ENCODE measurements around the gene XPO5. TPM values are rescaled to one million over a fixed set of nuclear protein-coding genes. Genes with fewer than 3 reads are reported as not detected.

The XPO5 gene
- polyA plus RNA-seq, 1 donor (not counting 4 experiments of a cell fraction or from before 2014, with no cell fraction given): 49.9 TPM

DNA sequence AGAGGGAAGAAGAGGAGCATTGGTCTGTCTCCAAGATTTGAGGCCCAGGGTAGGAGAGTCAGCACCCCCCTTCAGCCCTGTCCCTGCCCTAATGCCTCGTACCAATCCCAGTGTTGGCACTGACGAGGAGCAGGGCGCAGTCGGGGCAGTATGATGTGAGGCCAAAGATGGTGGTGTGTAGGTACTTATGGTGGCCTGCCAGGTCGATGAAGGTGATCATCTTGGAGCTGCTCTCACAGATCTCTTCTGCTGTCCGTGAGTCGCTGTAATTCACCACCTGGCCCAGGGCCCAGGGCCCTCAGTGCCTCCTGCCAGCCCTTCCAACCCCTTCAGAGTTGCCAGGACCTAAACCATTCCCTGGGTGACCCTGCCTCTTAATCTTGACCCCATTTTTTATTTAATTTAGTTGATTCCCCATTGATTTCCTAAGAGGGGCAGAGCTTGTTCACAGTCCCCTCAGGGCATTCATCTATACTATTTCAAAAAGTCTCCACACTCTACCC lies 49.0 kb upstream of the XPO5 start:
- no peak overlapping the region for H3K27ac ChIP-seq (ENCODE audit: control insufficient read depth, insufficient read depth, low read length)
- no peaks in the 10 kb centered on the region for H3K9me1 ChIP-seq (ENCODE audit: control insufficient read depth, extremely low read depth, insufficient read depth, low read length)
- peaks cover 2% of the 10 kb centered on the region for H4K20me1 ChIP-seq (ENCODE audit: control insufficient read depth, extremely low read depth, insufficient read depth, low read length)
- dilution Hi-C loops (cut with MboI; ENCODE audit: extremely low pct_ligation_motif_present, low sequenced_read_pairs): no loop called here
- FAIRE-seq: no peak
- H3K4me2 ChIP-seq (ENCODE audit: control insufficient read depth, extremely low read depth, insufficient read depth, low read depth, low read length): no peak overlapping the region
- no peaks in the 10 kb centered on the region for H3K9me3 ChIP-seq (ENCODE audit: control insufficient read depth, low read depth, low read length)
- peaks cover 20% of the 10 kb centered on the region for H3K79me2 ChIP-seq (ENCODE audit: control insufficient read depth, insufficient read depth, low read length)
- TF ChIP-seq, protein P1, sequence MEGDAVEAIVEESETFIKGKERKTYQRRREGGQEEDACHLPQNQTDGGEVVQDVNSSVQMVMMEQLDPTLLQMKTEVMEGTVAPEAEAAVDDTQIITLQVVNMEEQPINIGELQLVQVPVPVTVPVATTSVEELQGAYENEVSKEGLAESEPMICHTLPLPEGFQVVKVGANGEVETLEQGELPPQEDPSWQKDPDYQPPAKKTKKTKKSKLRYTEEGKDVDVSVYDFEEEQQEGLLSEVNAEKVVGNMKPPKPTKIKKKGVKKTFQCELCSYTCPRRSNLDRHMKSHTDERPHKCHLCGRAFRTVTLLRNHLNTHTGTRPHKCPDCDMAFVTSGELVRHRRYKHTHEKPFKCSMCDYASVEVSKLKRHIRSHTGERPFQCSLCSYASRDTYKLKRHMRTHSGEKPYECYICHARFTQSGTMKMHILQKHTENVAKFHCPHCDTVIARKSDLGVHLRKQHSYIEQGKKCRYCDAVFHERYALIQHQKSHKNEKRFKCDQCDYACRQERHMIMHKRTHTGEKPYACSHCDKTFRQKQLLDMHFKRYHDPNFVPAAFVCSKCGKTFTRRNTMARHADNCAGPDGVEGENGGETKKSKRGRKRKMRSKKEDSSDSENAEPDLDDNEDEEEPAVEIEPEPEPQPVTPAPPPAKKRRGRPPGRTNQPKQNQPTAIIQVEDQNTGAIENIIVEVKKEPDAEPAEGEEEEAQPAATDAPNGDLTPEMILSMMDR (optimal IDR thresholded peaks at IDR 0.05 in 1 of 3, IDR thresholded peaks at IDR 0.05 in 1 of 3, conservative IDR thresholded peaks at IDR 0.05 in 1 of 3; ENCODE audit: extremely low read depth in 1 of 3, insufficient read depth in 2 of 3, low read length in 3 of 3): no peak
- TF ChIP-seq EZH2 (IDR thresholded peaks at IDR 0.05; ENCODE audit: low read length): no peak
- H3K4me1 ChIP-seq (ENCODE audit: control insufficient read depth, extremely low read depth, insufficient read depth, low read length): peaks cover 14% of the 10 kb centered on the region
- no peaks in the 10 kb centered on the region for H3K27me3 ChIP-seq (ENCODE audit: control insufficient read depth, extremely low read depth, insufficient read depth, low read length)
- H3K9ac ChIP-seq (ENCODE audit: control insufficient read depth, extremely low read depth, insufficient read depth, low read length): no peak overlapping the region
- H3K36me3 ChIP-seq (ENCODE audit: control insufficient read depth in 2 of 2, extremely low read depth in 1 of 2, insufficient read depth in 2 of 2, low read length in 2 of 2): peaks cover 44 to 49% of the 10 kb centered on the region in 2 experiments
- DNase-seq (ENCODE audit: low read depth, low spot score): no peak
- no peak overlapping the region for H2AFZ ChIP-seq (ENCODE audit: control insufficient read depth, low read length)
- H3K4me3 ChIP-seq (ENCODE audit: control insufficient read depth in 2 of 3, extremely low read depth in 1 of 3, insufficient read depth in 2 of 3, low read depth in 1 of 3, low read length in 3 of 3): no peak overlapping the region

DNA sequence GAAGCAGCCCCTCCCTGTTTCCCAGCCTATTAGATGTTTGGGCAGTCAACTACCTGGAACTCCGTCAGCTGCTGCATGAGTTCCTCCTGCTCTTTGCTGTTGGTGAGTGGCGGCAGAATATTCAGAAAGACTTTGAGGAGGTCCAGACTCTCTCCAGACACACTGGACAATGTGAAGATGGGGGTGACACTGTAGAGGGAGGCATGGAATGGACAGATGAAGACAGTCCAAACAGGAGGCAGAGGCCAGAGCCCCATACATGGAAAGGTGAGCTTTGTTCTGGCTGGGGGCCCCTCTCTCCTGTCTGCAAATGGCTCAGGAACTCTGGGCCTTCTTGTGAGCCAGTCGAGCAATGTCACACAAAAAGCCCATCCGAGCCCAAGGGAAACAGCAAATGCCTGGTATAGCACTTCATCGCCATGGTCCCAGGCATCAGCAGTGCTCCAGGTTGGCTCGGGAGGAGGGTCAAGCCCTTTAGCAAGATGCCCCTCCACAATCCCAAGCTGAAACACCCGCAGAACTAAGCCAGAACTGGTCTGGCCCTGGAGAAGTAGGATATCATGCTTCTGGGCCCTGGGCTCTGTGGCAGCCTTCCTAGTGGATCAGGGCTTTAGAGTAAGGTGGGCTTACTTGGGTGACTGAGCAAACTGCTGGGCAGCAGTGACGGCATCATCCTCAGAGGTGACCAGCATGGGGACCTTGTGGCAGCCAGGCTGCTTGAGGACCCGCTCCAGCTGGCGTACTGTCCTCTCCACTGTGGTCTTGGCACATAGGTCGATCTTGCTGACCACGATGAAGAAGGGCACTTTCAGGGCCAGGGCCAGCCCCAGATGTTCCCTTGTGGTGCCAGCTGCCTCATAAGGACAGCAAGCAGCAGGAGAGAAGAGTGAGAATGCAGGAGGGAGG lies 48.3 kb upstream of the XPO5 start:
- Histone ChIP-seq H3K9ac (ENCODE audit: control insufficient read depth, extremely low read depth, insufficient read depth, low read length) (no peak overlapping the region), H3K4me3 (ENCODE audit: control insufficient read depth in 2 of 3, extremely low read depth in 1 of 3, insufficient read depth in 2 of 3, low read depth in 1 of 3, low read length in 3 of 3) (no peak overlapping the region), H3K79me2 (ENCODE audit: control insufficient read depth, insufficient read depth, low read length) (peaks cover 20% of the 10 kb centered on the region), H3K4me2 (ENCODE audit: control insufficient read depth, extremely low read depth, insufficient read depth, low read depth, low read length) (no peak overlapping the region), H3K4me1 (ENCODE audit: control insufficient read depth, extremely low read depth, insufficient read depth, low read length) (peaks cover 14% of the 10 kb centered on the region), H4K20me1 (ENCODE audit: control insufficient read depth, extremely low read depth, insufficient read depth, low read length) (peaks cover 2% of the 10 kb centered on the region), H3K27ac (ENCODE audit: control insufficient read depth, insufficient read depth, low read length) (no peak overlapping the region), H3K9me1 (ENCODE audit: control insufficient read depth, extremely low read depth, insufficient read depth, low read length) (no peaks in the 10 kb centered on the region), H3K27me3 (ENCODE audit: control insufficient read depth, extremely low read depth, insufficient read depth, low read length) (no peaks in the 10 kb centered on the region), H3K9me3 (ENCODE audit: control insufficient read depth, low read depth, low read length) (no peaks in the 10 kb centered on the region), H3K36me3 (ENCODE audit: control insufficient read depth in 2 of 2, extremely low read depth in 1 of 2, insufficient read depth in 2 of 2, low read length in 2 of 2) (peaks cover 44 to 49% of the 10 kb centered on the region in 2 experiments), H2AFZ (ENCODE audit: control insufficient read depth, low read length) (no peak overlapping the region)
- DNase-seq (ENCODE audit: low read depth, low spot score) (no peak), FAIRE-seq (no peak)
- TF ChIP-seq EZH2 (IDR thresholded peaks at IDR 0.05; ENCODE audit: low read length): no peak
- TF ChIP-seq, protein P1 (optimal IDR thresholded peaks at IDR 0.05 in 1 of 3, IDR thresholded peaks at IDR 0.05 in 1 of 3, conservative IDR thresholded peaks at IDR 0.05 in 1 of 3; ENCODE audit: extremely low read depth in 1 of 3, insufficient read depth in 2 of 3, low read length in 3 of 3): no peak
- dilution Hi-C loops (cut with MboI; ENCODE audit: extremely low pct_ligation_motif_present, low sequenced_read_pairs): no loop called here
